Aorta (tissue), 5 donors: Measurements from ENCODE around the gene TMEM132C. TPM values are rescaled to one million over a fixed set of nuclear protein-coding genes. Genes with fewer than 3 reads are reported as not detected.

Experiments used
- ATAC-seq: fragments of 200-7000 bp; cut with Tn5 transposase; one replicate; pipeline ENCODE4 v1.9.1; 2022; ENCODE audit warnings: moderate library complexity; ENCODE audit not compliant: low FRiP score
- DNase-seq, 2 donors: peaks; one replicate each; pipeline ENCODE4 v3.0.0-alpha.2; 2020
- H3K27ac ChIP-seq, 2 donors: one replicate each; pipeline ENCODE4 v1.5.1; 2013; ENCODE audit warnings: low read length in 2 of 2, mild to moderate bottlenecking in 2 of 2, moderate library complexity in 2 of 2, control low read depth in 1 of 2, inconsistent platforms in 1 of 2, low read depth in 1 of 2
- H3K27me3 ChIP-seq, 2 donors: one replicate each; pipeline ENCODE4 v1.6.1; 2013; ENCODE audit warnings: control low read depth in 1 of 2, low read length in 1 of 2, mild to moderate bottlenecking in 1 of 2, moderate library complexity in 1 of 2; ENCODE audit not compliant: insufficient read depth in 2 of 2, control insufficient read depth in 1 of 2
- H3K36me3 ChIP-seq, 2 donors: one replicate each; pipeline ENCODE4 v1.6.1; 2013; ENCODE audit warnings: control low read depth in 1 of 2, low read length in 1 of 2, mild to moderate bottlenecking in 1 of 2; ENCODE audit not compliant: insufficient read depth in 2 of 2, control insufficient read depth in 1 of 2
- H3K4me1 ChIP-seq, 2 donors: one replicate each; pipeline ENCODE4 v1.6.1; 2013; ENCODE audit warnings: low read length in 2 of 2, control low read depth in 1 of 2, mild to moderate bottlenecking in 1 of 2, moderate library complexity in 1 of 2; ENCODE audit not compliant: insufficient read depth in 2 of 2, control insufficient read depth in 1 of 2
- H3K4me3 ChIP-seq, 2 donors: one replicate each; pipeline ENCODE4 v1.5.1; 2013; ENCODE audit warnings: low read length in 2 of 2, control low read depth in 1 of 2, mild to moderate bottlenecking in 1 of 2
- H3K9me3 ChIP-seq: one replicate; pipeline ENCODE4 v1.6.1; 2013; ENCODE audit warnings: mild to moderate bottlenecking, low read length; ENCODE audit not compliant: control insufficient read depth
- WGBS, 2 donors: extraction: QIAGEN DNeasy Blood & Tissue Kit; methylation state at CpG; one replicate each; pipeline ENCODE4 v1.1.7; 2013; 5-methylcytosine and 5-hydroxymethylcytosine counted together
- intact Hi-C, 2 donors: fragments of 100-400 bp; cut with DNase I; formaldehyde crosslinking; loops; one replicate each; pipeline versions ENCODE4 v1.14.2 to v1.15.0; 2022
- microRNA-seq, 2 donors: library from miRNA; unstranded; fragments of <30 nt; microRNA quantifications; one replicate each; pipeline ENCODE4 v1.2.0, GENCODE V29; 2020
- polyA plus RNA-seq, 2 donors: library from polyadenylated mRNA; stranded (reverse); fragments of 200-250 nt; gene quantifications; one replicate each; pipeline ENCODE4 v1.2.3, GENCODE V29; 2013
- total RNA-seq, 2 donors: library from RNA; stranded (reverse); fragmentation: NEBNext Ultra II Directional; extraction: Animal tissue kit (Norgen Biotek cat#: 25700); gene quantifications; one replicate each; pipeline ENCODE4 v1.2.1, GENCODE V29; 2021
- donor health status: healthy with polysubstance abuse.
- donor health status: Bipolar disorder and iron deficiency.
- donor health status: DM: no; HTN: no; CAD: no.
- donor health status: DM: no; HTN: no; CAD: no.
- donor health status: DM: yes; HTN: yes; CAD: no.

Gene TMEM132C
- total and polyA plus RNA-seq, 4 donors = 0.49 to 0.78 TPM; not detected in 2

DNA sequence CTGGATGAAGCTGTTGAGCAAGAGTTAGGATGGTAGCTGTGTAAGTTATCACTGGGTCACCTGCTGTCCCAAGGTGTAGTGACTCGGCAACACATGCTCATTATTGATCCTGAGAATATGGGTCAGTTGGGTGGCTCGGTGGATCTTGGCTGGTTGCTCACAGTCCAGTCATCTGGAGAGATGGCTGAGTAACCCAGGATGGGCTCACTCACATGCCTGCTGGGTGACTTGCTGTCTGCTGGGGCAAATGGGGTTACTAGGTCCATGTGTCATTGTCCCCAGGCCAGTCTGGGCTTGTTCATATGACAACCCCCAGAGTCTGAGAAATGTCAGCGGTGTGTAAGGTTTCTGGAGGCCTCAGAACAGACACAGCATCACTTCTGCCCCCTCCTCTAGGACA, 487.3 kb downstream of the TMEM132C start:
- ATAC-seq (no peak), DNase-seq (no peak)
- Histone ChIP-seq H3K36me3 (no peaks in the 10 kb centered on the region), H3K27me3 (peaks cover 3 to 5% of the 10 kb centered on the region in 2 donors), H3K9me3 (peaks cover 1% of the 10 kb centered on the region), H3K27ac (no peak overlapping the region), H3K4me3 (no peak overlapping the region), H3K4me1 (no peaks in the 10 kb centered on the region)
- 78 to 87% methylated on average over 3 of the region's 3 CpGs for WGBS, 2 donors
- intact Hi-C loops = no loop called here

DNA sequence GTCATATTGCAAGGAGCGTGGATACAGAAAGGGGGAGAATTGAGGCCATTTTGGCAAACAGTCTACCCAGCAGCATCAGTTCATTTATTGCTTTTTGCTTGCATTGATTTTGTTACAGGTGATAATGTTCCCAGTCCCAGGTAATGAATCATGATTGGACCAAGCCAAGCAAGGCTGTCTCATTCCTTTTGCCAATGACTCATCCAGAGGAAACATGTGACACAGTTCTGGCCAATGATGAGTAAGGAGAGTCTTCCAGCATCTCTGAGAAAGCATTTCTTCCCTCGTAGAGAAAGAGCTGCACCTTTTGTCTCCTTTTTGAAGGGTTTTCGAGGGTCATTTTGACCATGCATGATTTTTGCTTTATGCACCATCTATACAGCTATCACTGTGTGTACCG, 488.6 kb downstream of the TMEM132C start:
- ATAC-seq (no peak), DNase-seq (no peak)
- no peak overlapping the region for H3K4me3 ChIP-seq
- H3K27me3 ChIP-seq = peaks cover 3 to 4% of the 10 kb centered on the region in 2 donors
- no peaks in the 10 kb centered on the region for H3K36me3 ChIP-seq
- no peaks in the 10 kb centered on the region for H3K4me1 ChIP-seq
- peaks cover 1% of the 10 kb centered on the region for H3K9me3 ChIP-seq
- 76 to 82% methylated on average over 4 of the region's 4 CpGs for WGBS, 2 donors
- intact Hi-C loops = no loop called here
- H3K27ac ChIP-seq = no peak overlapping the region

Small RNAs within 50 kb of the gene (microRNA-seq; reads per million reads assigned to microRNA genes)
- gene MIR3612 (0 to 0.99 reads per million in 2 donors), gene MIR4419B (0 reads per million in 2 donors)
